Left colon (tissue), 2 donors: Measurements from ENCODE around the gene ZNF579. TPM values are rescaled to one million over a fixed set of nuclear protein-coding genes. Genes with fewer than 3 reads are reported as not detected.
"Not testable (repeated sequence)": the region's sequence is repeated elsewhere in the genome, so short reads cannot be mapped to it uniquely, and the experiment has no call there.

ENCODE experiments used
- ATAC-seq: fragments of 200-7000 bp; cut with Tn5 transposase; one replicate; pipeline ENCODE4 v1.9.1; 2020; ENCODE audit warnings: mild to moderate bottlenecking, moderate library complexity
- DNase-seq, 2 donors: peaks; one replicate each; pipeline ENCODE4 v3.0.0-alpha.2; 2020
- intact Hi-C, 2 donors: fragments of 100-400 bp; cut with DNase I in 1 of 2; cut with micrococcal nuclease in 1 of 2; formaldehyde crosslinking; loops; one replicate each; pipeline versions ENCODE4 v1.11.2 to v1.14.0; 2022; cut with DNase I, micrococcal nuclease
- total RNA-seq, 2 donors: library from RNA; stranded (reverse); fragmentation: NEBNext Ultra II Directional; extraction: Animal tissue kit (Norgen Biotek cat#: 25700); gene quantifications; one replicate each; pipeline ENCODE4 v1.2.1, GENCODE V29; 2021
- donor health status: DM: no; HTN: no; CAD: no.
- donor health status: DM: yes; HTN: yes; CAD: no.

The ZNF579 gene
- total RNA-seq, 2 donors from 2014 or later = 5.3 to 7.3 TPM

GRCh38 chr19:55599468-55599841, 18.8 kb upstream of the ZNF579 start, which contains the start of gene FIZ1:
FIZ1 (minus strand) TSS chr19:55599517; CDS start chr19:55597865, 1,652 bp downstream.
- DNase-seq = peak; percentile 97 to 98
- intact Hi-C loops = no loop called here

DNA sequence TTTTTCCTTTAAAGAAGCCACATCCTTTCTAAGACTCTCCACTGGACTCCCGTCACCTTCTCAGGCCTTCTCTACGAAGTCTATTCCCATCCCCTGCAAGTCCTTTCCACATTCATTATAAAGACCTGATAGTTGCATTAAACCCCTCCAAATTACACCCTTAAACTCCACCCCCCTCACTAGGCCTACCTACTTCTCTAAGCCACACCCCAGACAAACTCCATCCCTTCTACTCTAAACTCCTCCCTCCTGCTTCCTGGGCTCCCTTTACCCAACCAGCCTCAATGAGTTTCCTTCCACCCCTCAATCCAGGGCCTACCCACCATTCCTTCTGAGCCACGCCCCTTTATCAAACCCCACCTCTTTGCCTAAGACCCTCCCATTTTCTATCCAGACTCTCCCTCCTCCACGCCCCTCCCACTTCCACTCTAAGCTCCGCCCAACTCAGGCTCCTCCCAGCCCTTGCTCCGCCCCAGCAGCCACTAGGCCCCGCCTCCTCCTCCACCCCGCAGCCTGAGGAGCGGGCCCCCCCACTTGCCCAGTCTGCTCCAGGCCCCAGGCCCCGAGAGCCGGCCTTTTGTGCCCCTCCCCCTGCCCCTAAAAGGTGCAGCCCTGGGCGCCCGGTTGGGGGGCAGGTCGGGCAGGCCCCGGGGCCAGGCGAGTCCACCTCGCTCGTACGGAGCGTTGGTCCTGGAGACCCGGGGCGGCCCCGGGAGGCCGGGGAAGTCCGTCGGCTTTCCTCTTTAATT, 18.2 kb upstream of the ZNF579 start:
- ATAC-seq (peak; percentile 82), DNase-seq (peak; percentile 92 to 95)
- intact Hi-C loops = no loop called here

More at GRCh38 chr19:55599468-55599841, 18.8 kb upstream of the ZNF579 start, which contains the start of gene FIZ1:
- ATAC-seq = peak; percentile 85

- no peak for ATAC-seq
Observed at GRCh38 chr19:55598034-55598433, 17.4 kb upstream of the ZNF579 start.

DNA sequence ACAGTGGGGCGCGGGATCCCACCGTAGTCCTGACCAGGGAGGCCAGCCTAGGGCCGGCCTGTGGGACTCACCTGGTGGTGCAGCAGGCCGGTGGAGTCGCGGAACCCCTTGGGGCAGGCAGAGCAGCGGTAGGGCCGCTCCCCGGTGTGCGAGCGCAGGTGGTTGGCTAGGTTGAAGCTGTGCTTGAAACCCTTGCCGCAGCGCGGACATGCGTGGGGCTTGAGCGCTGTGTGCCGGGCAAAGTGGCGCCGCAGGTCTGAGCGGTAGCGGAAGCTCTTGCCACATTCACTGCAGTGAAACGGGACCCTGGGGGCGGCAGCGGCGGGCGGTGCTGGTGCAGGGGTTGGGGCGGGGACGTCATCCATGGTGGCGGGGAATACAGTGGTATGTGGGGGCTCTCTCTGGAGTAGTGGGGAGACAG, 16.9 kb upstream of the ZNF579 start:
- no peak for DNase-seq
- intact Hi-C loops = no loop called here
- no peak for ATAC-seq

More at GRCh38 chr19:55598034-55598433, 17.4 kb upstream of the ZNF579 start:
- intact Hi-C loops = no loop called here
- no peak for DNase-seq

DNA sequence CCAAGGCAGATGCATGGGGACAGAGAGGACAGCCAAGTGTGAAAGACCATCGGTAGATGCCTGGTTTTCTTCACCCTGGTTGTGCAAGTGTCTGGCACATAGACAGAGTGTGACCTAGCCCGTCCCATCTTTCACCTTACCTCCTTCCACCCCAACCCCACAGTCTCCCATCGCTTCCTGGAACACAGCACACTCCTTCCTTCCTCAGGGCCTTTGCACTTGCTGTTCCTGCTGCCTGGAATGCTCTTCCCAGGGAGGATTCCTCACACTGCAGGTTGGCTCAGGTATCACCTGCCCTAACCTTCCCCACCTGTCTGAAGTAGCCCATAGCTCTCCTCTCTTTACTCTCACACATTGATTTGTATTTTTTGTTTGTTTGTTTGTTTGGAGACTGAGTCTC, 15.7 kb upstream of the ZNF579 start:
- ATAC-seq = no peak
- no peak for DNase-seq
- intact Hi-C loops = no loop called here

DNA sequence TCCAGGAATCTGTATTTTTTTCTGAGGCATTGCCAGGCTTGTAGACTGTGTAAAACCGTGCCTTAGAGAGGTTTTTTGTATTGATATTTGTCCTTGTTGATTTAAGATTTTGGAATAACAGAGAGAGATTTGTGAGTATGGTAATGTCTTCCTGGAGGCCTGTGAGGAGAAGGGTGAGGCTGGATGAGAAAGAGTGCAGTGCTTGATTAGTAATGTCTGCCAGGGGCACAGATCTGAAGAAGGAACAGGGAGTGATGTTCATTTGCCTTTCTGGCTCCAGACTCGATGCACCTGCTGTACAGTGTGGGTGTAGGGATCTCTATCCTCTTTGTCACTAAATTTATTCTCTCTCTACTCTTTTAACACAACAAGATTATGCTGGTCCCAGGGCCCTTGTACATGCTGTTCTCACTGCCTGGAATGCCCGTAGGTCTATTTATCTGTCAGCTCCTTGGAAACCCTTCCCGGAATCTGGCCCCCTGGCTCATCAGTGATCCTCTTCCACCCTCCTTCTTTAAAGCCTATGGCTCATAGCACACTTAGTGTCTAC, 14.4 kb upstream of the ZNF579 start:
- ATAC-seq (no peak), DNase-seq (no peak)
- intact Hi-C loops = no loop called here

DNA sequence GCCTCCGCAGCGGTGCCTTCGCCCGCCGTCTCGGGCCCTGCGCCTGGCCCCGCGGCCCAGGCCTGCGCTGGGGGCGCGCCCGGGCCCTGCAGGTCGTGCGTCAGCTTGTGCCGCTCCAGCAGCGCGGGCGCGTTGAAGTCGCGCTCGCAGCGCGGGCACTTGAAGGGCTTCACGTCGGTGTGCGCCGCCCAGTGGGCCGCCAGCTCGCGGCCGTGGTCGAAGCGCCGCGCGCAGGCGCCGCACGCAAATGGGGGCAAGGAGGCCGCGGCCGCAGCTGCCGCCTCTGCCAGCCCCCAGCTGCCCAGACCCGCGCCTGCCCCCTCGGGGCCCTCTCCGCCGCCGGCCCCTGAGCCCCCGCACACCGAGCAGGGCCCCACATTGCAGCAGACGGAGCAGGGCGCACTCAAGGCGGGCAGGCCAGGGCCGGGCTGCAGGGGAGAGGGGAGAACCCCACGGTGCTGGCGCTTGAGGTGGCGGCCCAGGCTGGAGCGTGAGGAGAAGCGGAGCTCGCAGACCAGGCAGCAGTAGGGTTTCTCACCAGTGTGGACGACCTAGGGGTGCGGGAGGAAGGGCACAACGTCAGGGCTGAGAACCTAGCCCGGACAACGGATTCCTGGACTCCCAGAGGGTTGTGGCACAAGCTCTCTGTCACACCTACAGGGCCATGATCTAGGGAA, 12.6 kb upstream of the ZNF579 start:
- DNase-seq (no peak), ATAC-seq (no peak)
- intact Hi-C loops = no loop called here

DNA sequence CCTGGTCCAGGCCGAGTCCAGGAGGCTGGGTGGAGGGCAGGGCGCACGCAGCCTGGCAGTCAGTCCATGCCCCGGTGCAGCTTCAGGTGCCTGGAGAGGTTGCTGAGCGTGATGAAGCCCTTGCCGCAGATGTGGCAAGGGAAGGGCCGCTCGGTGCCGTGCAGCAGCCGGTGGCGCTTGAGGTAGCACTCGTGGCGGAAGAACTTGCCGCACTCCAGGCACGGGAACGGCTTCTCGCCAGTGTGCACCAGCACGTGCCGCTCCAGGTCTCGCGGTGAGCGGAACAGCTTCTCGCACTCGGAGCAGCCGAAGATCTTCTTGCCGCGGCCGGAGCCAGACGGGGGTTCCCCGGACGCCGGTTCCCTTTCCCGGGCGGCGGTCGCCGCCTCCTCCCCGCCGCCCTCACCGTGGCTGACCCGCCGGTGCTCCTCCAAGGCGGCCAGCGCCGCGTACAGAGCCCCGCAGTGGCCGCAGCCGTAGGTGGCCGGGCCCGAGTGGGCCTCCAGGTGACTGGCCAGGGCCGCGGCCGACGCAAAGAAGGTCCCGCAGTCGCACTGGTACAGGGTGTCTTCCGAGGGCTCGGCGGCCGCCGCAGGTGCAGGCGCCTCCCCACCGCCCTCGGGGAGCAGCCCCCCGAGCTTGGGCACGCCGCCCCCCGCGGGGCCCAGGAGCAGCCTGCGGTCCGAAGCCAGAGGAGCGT, 11.9 kb upstream of the ZNF579 start:
- DNase-seq (no peak), ATAC-seq (no peak)
- intact Hi-C loops = no loop called here

DNA sequence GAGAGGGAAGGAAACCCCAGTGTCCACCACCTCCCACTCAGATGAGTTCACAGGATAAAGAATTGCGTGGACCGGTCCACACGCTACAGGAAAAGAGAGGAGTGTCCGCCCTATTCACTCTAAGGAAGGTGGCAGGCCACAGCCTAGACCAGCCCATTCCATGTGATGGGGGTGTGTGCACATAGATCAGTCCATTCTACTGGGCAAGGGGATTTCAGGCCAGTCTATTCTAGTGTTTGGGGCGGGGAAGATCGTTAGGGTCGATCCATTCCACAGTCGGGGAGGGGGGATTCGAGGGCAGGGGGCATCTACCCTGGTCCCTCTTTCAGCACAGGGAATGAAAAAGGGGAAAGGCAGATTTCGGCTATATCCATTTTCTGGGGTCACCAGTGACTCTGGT, 10.9 kb upstream of the ZNF579 start:
- ATAC-seq (no peak), DNase-seq (no peak)
- intact Hi-C loops = no loop called here

- intact Hi-C loops = no loop called here
- peak; percentile 30 for ATAC-seq
- no peak for DNase-seq
Observed at GRCh38 chr19:55590617-55591016, 10.0 kb upstream of the ZNF579 start.

DNA sequence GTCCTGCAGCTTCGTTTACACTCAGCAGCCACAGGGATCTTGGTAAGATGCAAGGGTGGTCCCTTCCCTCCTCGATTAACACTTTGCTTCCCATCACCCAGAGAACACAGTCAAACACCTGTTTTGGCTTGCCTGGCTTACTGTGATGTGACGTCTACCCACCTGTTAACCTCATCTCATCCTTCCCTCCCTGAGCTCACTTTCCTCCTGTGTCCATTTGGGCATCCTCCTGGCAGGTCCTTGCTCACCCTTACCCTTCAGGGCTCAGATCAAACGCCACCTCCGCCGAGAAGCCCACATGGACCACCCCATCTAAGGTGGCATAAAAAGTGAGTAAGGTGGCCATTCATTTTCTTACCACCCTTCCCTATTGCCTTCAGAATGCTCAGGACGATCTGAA, 9.5 kb upstream of the ZNF579 start:
- no peak for ATAC-seq
- intact Hi-C loops = no loop called here
- DNase-seq = no peak

- no peak for ATAC-seq
- no peak for DNase-seq
- intact Hi-C loops = no loop called here
Observed at GRCh38 chr19:55588738-55589137, 8.1 kb upstream of the ZNF579 start.

DNA sequence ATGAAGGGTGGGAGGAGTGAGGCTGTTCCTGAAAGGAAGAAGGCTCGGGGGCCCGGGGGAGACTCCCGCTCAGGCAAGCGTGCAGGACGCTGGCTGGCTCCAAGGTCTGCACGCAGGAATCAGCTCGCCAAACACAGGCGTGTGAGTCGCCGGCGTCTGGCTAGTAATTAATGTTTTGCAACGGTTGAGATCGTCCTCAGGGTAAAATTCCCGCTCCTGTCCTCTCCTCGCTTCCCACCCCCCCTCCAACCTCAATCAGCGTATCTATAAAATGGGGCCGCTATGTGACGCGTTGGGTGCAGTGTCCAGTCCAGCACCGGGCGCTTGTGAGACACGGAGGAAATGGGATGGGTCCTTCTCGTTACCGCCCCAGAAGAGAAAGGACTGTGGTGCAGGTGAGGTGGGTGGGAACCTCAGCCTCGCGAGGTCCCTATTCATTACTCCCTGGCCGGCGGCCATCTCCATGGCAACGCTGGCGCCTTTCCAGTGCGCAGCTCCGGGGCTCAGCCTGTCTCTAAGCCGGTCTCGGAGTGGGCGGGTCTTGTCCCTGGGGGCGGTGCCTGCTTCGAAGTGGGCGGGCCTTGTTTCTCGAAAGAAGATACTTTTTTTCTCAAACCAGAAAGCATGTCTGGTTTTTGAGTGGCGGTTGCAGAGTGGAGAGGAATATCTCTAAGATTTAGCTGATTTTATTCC, 6.5 kb upstream of the ZNF579 start:
- intact Hi-C loops = no loop called here
- ATAC-seq (peak; percentile 97), DNase-seq (peak; percentile 96 to 98)

GRCh38 chr19:55585658-55586339, 5.2 kb upstream of the ZNF579 start:
- ATAC-seq (peak; percentile 7), DNase-seq (peak; percentile 66 to 72)
- intact Hi-C loops = no loop called here

DNA sequence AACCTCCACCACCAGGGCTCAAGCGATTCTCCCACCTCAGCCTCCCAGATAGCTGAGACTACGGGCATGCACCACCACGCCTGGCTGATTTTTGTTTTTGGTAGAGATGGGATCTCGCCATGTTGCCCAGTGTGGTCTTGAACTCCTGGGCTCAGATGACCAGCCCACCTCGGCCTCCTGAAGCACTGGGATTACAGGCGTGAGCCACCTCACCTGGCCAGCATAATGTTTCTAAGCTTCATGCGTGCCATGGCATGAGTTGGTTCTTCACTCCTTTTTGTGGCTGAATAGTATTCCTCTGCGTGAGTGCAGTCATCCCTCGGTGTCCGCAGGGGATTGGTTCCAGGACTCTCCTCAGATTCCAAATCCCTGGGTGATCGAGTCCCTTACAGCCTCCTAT, 4.2 kb upstream of the ZNF579 start:
- DNase-seq (no peak), ATAC-seq (no peak)
- intact Hi-C loops = no loop called here

GRCh38 chr19:55583897-55584296, 3.2 kb upstream of the ZNF579 start:
- ATAC-seq, intact Hi-C loops, DNase-seq: not testable (repeated sequence)

- DNase-seq, intact Hi-C loops, ATAC-seq: not testable (repeated sequence)
Observed at GRCh38 chr19:55582284-55582683, 1.6 kb upstream of the ZNF579 start.

GRCh38 chr19:55581823-55582223, 1.2 kb upstream of the ZNF579 start:
- intact Hi-C loops = no loop called here
- no peak for DNase-seq
- no peak for ATAC-seq
